GM18909 (cell line): ENCODE measurements around the gene UMAD1.
A peak's percentile ranks its signal among the peaks of the same experiment; 100 is the strongest.
"Not testable (repeated sequence)": the region's sequence is repeated elsewhere in the genome, so short reads cannot be mapped to it uniquely, and the experiment has no call there.

ENCODE experiments used
- ATAC-seq: cut with Tn5 transposase; IDR thresholded peaks from one replicate; pipeline ENCODE4 v1.9.1; 2021; ENCODE audit warnings: mild to moderate bottlenecking; ENCODE audit not compliant: unreplicated experiment, poor library complexity

Gene UMAD1

DNA sequence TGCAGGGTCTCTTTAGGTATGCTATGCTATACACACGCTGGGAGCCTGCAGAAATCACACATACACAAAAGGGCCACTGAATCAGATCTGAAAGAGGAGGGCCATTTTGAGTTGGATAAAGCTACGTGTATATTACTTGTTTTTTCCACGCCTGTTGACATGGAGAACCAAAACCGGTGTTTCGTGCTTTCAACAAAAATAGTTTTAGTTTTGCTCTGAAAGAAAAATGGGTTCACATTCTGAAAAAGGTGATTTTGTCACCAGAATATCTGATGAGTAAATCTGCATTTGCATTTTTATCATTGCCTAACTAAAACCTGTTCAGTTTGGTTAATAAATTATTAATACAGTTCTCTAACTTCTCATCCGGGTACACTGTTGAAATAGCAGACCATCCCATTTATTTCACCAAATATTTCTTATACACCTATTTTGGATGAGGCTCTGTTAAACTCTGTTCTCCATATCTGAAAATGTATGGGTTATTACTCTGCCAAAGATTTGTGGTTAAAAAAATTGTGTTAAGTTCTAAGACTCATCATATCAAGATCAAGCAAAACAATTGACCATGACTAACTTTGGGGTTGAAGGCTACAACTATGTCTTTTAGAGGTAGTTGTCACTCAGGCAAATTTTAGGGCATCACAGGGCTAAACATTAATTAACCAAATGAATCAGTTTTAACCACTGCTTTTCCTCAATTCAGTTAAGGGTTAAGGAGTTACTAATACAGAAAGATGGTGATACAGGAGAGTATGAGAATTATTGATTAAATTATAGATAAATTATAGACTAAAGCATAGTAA, 179.1 kb downstream of the UMAD1 start:
- peak; percentile 61 for ATAC-seq

DNA sequence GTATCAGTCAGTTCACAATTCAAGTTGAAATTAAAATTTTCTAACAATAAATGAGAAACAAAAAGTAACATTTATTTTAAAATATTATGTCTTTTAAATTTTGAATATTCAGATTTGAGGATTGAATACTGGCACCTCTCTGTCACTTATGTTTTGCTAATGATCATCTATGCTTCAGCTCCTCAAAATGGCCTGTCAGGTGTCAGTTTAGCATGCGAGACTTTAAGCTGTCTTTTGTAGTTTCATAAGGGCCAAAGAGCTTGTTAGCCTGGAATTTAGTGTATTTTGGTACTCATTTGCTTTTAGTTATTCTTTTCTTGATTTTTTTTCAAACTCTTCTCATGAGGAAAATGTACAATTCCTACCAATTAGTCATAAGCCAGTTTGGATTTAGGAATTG, 179.9 kb downstream of the UMAD1 start:
- no peak for ATAC-seq

DNA sequence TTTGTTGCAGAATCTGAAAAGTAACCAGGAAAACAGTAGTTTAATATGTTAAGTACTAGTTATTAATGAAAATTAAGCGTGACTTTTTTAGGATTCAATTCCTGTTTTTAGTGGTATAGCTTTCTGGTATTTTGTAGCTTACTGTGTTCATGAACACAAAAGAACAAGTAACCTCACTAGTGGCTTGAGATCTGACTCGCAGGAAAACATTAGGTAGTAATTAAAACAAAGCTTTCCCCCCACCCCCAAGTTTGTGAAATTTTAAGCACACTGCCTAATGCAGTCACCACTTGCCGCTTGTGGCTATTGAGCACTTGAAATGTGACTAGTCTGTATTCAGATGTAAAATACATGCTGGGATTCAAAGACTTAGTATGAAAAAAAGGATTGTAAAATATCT, 180.4 kb downstream of the UMAD1 start:
- ATAC-seq = peak; percentile 29

DNA sequence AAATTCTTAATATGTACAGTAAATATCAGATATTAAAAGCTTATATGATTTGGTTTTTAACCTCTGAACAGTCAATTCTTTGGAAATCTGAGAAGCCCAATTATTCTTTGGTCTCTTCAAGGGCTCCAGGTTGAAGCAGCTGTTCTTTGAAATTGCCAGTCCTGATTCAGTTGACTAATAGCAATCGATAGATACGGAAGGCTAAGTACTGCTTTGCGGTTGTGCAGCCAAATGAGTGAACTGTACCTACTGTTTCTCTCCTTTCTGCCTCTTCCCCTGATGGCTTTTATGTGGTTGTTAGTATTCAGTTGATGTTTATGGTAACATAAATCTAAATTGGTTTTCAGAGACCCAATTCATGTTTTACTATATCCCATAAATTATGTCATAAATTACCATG, 181.0 kb downstream of the UMAD1 start:
- no peak for ATAC-seq

DNA sequence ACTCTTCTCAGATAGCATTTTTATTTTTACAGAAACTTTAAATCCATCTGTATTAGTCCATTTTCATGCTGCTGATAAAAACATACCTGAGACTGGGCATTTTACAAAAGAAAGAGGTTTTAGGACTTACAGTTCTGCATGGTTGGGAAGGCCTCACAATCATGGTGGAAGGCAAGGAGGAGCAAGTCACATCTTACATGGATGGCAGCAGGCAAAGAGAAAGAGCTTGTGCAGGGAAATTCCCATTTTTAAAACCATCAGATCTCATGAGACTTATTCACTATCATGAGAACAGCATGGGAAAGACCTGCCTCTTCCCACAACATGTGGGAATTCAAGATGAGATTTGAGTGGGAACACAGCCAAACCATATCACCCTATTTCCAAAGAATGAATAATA, 184.7 kb downstream of the UMAD1 start:
- ATAC-seq = not testable (repeated sequence)

DNA sequence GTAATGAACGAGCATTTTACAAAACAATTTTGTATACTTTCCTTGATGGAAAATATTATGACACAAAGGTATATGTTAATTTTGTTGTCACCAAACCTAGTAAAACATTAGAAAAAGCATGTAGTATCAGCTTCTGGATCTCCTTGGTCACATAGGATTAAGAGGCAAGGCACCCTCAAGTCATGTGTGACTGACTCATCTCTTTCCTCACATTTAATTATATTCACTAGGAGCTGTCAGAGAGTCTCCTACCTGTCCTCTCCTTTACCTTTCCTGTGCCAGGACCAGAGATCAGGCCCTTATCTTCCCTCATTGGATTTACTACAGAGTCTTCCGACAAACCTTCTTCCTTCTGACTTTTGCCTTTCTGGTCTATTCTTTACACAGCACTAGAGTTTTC, 189.1 kb downstream of the UMAD1 start:
- ATAC-seq = no peak

DNA sequence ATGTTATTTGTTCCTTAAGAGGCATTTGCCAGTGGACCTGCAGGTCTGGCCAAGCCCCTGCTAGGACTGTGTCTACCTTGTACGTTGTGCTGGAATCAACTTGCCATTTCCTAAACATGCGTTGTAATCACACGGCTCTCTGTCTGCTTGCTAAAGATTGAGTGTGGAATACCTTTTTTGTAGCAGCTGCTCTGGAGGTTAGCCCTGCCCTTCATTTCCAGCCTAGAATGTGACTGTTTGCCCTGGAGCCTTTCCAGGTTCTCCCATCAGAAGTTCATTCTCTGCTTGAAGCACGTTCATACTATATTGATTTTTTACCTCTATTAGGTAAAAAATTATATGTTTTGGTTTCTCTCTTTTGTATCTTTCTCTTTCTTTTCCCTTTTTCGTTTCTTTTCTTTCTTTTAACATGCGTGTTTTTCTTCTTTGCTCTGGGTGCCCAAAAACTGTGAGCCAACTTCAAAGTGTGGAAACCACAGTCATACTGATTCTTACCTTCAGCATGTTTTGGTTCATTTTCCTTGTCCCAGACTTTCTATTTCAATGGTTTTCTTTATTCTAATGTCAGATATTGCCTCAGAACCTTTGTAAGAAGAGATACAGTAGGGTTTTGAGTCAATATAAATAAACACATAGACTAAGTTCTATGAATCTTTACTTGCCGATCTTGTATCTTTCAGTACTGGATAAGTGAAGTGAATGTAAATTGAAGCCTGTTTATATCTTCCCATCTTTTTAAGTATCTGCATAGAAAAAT, 189.7 kb downstream of the UMAD1 start:
- ATAC-seq = no peak

DNA sequence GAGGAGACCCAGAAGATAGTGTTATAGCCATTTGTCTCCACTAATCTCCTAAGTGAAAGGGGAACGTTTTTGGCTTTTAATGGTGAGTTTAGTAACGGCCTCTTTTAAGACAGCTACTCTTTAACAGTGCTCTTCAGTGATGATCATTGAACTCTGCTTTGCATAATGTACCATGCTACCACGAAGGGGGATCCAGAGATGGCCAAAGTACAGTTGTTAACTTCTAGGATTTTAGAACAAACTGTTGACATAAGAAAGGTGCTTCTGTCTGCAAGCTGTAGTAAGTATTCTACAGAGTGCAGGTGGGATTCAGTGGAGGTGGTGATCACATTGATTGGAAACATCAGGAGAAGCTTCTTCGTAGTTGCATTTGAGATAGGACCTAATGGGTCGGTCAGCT, 192.0 kb downstream of the UMAD1 start:
- no peak for ATAC-seq

DNA sequence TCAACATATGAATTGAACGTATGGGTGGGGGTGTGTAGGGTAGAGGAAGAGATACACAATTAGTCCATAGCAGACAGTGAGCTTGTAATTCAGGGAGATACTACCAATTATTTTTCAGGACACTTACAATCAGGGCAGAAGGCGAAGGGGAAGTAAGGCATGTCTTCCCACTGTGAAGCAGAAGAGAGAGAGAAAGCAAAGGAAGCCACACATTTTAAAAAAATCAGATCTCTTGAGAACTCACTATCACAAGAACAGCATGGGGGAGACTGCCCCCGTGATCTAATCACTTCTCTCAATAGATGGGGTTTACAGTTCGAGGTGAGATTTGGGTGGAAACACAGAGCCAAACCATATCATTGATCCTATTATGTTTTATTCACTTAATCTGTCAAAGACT, 194.2 kb downstream of the UMAD1 start:
- ATAC-seq = no peak

DNA sequence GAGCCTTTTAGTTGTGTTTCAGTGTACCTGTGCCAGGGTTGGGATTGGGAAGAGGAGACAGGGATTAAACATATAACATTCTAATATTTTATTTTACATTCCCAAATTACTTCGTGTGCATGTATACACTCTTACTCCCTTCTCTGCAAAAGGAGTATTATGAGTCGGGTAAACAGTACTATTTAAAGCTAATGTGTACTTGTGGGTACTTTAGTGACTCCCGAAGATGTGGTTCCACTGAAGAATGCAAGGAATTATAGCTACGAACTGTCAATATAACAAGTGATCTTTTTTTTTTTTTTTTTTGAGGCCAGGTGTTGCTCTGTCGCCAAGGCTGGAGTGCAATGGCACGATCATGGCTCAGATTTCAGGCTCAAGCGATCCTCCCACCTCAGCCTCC, 200.5 kb downstream of the UMAD1 start:
- no peak for ATAC-seq

DNA sequence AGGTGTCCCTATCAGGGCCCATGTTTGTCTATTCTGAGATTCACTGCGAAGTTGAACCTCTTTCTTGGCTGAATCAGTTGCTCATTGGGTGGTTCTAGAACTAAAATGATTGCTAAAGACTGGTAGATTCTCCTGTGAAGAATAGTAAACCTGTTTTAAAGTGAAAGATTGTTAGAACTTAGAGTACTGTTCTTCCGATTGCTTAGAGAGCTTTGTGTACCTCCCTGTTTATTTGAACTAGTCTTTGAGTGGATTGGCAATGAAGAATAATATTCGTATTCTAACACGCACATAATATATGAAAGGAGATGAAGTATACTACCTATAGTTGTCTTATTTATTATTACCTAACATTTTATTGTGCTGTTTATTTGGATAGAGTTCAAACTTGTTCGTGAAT, 202.7 kb downstream of the UMAD1 start:
- ATAC-seq = no peak

DNA sequence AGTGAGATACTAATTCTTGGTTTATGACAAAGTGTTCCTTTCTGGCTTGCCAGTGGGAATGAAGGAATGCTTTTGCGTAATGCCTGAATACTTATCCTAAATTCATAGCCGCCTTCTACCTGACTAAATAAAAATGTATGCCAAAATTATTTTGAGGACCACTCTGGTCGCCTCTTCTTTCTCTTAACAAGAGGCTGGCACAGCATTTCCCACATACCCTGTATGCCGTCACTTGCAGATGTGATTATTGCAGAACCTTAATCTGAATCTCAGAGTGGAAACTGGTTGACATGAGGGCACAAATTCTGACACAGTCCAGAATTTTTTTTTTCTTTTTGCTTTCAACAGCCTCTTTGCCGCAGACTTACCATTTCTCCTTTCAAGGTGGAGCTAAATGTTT, 203.4 kb downstream of the UMAD1 start:
- no peak for ATAC-seq

DNA sequence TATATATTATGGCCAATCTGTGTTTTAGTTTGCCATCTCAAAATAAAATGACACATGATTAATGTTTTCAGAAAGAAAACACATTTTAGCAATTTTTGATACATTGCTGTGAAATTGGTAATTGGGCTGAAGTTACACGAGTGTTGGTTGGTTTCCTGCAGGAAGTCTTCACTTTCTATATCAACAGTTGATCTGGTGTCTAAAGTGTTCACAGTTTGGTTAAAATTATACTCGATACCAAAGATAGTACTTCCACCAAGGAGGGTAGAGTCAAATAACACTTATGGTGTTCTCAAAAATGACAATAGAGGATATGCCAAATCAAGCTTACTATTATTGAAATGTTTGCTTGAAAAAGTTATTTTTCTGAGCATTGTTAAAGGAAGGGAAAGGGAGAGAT, 207.7 kb downstream of the UMAD1 start:
- ATAC-seq = peak; percentile 94

DNA sequence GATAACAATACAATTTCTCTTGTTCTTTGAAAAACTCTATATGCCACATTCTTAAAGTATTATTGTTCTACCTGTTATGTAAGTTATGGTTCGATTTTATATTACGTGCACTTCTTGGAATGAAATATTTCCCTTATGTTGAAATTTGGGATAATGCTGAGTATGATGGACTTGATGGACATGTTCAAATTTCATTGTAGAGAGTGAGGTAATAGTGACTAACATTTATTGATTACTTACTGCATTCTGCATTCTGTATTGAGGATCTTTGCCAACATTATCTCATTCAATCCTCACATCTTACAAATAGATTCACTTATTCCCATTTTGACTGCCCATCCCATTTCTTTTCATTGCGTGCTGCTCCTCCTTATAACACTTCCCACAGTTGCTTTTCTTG, 208.3 kb downstream of the UMAD1 start:
- no peak for ATAC-seq

DNA sequence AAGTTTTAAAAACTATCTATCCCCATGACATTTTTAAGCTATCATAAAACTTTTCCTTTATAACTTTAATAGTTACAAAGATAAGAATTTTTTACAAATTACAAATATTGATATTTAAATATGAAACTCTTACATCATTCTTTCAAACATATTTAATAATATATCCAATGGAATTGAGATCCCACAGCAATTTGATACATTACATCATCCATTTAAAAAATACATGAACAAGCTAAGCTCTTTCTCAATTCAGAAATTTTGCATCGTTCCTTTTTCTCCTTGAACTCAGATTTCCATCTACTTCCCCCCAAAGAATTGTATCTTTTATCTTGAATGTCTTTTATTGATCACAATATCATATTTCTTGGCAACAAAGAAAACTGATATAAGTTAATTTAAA, 209.6 kb downstream of the UMAD1 start:
- ATAC-seq = no peak

DNA sequence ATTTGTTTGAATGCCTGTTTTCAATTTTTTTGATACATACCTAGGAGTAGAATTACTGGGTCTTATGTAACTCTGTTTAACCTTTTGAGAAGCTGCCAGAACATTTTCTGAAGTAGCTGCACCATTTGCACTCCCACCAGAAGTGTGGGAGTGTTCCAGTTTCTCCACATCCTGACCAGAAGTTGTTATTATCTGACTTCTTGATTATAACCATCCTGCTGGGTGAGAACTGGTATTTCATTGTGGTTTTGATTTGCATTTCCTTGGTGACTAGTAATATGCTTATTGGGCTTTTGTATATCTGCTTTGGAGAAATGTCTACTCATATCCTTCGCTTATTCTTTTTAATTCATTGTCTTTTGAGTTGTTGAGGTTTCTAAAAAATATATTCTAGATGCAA, 210.8 kb downstream of the UMAD1 start:
- ATAC-seq = no peak

DNA sequence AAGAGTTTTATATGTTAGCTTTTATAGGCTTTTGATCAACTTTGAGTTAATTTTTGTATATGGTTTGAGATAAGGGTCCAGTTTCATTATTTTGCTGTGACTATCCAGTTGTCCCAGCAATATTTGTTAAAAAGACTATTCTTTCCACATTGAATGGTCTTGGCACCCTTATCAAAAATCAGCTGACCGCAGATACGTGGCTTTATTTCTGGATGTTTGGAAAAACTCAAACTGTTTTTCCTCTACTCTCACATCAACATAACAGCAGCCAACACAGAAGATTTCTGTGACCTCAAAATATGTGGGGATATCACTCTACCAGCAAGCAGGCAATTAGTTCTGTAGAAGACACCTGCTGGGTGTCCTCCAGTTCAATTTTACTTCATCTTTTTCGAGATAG, 211.4 kb downstream of the UMAD1 start:
- no peak for ATAC-seq

DNA sequence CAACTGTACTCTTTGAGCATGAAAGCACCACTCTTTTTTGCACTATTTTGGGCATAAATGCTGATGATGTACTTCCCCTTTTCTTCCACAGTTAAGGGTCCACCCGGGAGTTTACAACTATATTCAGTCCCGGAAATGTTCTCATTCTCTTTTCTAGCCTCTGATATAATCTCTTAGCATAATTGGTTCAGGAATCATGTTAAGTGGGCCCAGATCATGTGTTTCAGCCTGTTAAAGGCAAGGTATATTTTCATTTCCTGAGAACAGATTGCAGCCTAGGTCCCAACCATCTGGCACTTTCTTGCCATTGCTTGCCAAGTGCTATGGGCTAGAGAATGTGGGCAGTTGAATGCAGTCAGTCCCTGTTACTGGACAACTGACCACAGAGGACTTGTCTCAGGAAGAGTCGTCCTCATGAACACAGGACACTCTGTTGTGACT, 216.6 kb downstream of the UMAD1 start:
- no peak for ATAC-seq

DNA sequence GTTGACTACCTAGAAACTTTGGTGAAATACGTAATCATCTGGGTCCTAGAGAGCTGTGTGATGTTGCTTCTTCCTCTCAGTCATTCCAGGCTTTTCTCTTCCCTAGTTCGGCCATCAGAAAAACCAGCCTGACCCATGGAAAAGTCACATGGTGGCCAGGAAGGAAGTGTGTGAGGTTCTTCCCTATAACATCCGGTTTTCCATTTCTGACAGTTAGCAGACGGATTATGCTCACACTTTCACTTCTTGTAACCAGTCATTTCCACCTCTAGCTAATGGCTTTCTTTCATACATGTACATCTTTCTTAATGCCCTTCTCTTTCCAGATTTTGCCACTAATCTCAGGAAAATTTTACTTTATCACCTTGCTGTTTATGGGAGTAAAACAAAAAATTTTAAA, 218.0 kb downstream of the UMAD1 start:
- no peak for ATAC-seq

DNA sequence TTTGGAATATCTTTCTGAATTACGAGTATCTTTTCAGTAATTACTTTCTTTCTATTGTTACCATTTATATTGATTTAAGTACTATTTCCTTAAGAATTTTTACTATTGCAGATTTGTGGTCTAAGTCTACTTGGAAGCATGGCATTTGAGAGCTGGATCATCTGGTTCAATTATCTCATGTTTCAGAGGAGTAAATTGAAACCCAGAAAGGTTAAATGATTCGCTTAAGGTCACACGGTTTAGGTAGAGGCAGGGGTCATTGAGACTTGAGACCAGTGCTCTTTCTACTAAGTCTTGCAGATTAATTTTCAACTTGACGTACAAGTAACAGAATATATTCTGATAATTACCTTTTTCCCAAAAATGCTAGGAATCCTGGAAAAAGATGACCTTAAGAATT, 218.9 kb downstream of the UMAD1 start:
- no peak for ATAC-seq

DNA sequence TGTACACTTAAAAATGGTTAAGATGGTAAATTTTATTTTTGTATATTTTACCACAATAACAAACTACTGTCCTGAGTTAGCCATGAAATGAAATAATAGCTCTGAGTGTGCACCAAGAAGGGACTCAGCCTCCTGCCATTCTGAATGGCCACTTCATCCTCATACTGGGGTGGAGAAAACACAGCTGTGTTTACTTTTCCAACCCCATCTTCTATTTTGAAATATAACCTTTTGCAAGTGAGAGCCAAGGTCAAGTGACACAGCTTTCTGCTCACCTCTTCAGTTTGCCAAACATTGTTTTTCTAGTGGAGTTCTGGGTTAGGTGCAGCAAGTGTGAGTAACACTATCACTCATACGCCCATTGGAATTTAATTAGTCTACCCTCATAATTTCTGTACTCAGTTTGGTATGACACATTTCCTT, 220.7 kb downstream of the UMAD1 start:
- ATAC-seq = no peak

DNA sequence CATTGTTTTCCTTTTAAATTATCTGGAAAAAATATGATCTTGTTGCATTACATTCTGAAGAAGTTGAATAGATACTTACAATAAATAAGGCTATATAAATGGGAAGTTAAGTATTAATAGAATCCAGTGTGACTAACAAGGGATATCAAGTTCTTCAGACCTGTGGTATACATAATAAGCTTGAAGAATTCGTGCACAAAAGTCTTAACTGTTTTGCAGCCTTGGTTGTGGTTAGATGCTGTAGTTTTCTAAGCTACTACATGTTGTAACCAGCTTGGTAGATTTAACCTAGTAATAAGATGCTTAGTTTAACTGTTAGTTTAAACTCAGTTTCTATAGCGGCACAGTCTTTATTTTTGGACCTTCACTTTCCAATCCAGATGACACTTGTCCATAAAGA, 221.8 kb downstream of the UMAD1 start:
- no peak for ATAC-seq
